Heart left ventricle (tissue), 16 donors: Measurements from ENCODE around the gene OLA1. TPM values are rescaled to one million over a fixed set of nuclear protein-coding genes. Genes with fewer than 3 reads are reported as not detected.

Experiments used
- ATAC-seq, 4 donors: fragments of 200-7000 bp; cut with Tn5 transposase; one replicate each; pipeline ENCODE4 v1.9.1; 2020 to 2022; ENCODE audit warnings: moderate library complexity in 4 of 4, mild to moderate bottlenecking in 3 of 4, moderate number of reproducible peaks in 1 of 4
- DNase-seq, 5 donors: peaks; one replicate each; pipeline ENCODE4 v3.0.0-alpha.2; 2020
- H3K27ac ChIP-seq, 12 donors: fragments of 200-600 bp; sonication (generic) in 4 of 12; one replicate each; pipeline versions ENCODE4 v1.5.0 to v1.8.0; 2016 to 2022; ENCODE audit warnings: mild to moderate bottlenecking in 2 of 12
- H3K27me3 ChIP-seq, 9 donors: fragments of 200-600 bp; sonication (generic) in 2 of 9; one replicate each; pipeline versions ENCODE4 v1.5.1 to v1.8.0; 2016 to 2022; ENCODE audit warnings: mild to moderate bottlenecking in 3 of 9
- H3K36me3 ChIP-seq, 9 donors: fragments of 200-600 bp; sonication (generic) in 2 of 9; one replicate each; pipeline versions ENCODE4 v1.5.0 to v1.8.0; 2018 to 2022; ENCODE audit warnings: mild to moderate bottlenecking in 2 of 9
- H3K4me1 ChIP-seq, 12 donors: fragments of 200-600 bp; sonication (generic) in 4 of 12; one replicate each; pipeline versions ENCODE4 v1.5.0 to v1.8.0; 2016 to 2022; ENCODE audit warnings: mild to moderate bottlenecking in 3 of 12
- H3K4me3 ChIP-seq, 12 donors: fragments of 200-600 bp; sonication (generic) in 4 of 12; one replicate each; pipeline versions ENCODE4 v1.5.0 to v1.8.0; 2017 to 2022; ENCODE audit warnings: mild to moderate bottlenecking in 9 of 12, moderate library complexity in 4 of 12
- H3K9me3 ChIP-seq, 12 donors: fragments of 200-600 bp; sonication (generic) in 4 of 12; one replicate each; pipeline versions ENCODE4 v1.5.0 to v1.8.0; 2016 to 2022; ENCODE audit warnings: mild to moderate bottlenecking in 1 of 12
- CTCF ChIP-seq, 12 donors: fragments of 200-600 bp; sonication (generic) in 4 of 12; IDR thresholded peaks; one replicate each; pipeline versions ENCODE4 v1.5.0 to v1.8.0; 2018 to 2022; ENCODE audit warnings: antibody characterized with exemption in 12 of 12, mild to moderate bottlenecking in 5 of 12
- POLR2A ChIP-seq, 2 donors: fragments of 450-650 bp; IDR thresholded peaks; one replicate each; pipeline ENCODE4 v1.6.1; 2017; ENCODE audit warnings: antibody characterized with exemption in 2 of 2, mild to moderate bottlenecking in 2 of 2, moderate library complexity in 2 of 2
- WGBS, 4 donors: extraction: QIAGEN DNeasy Blood & Tissue Kit in 2 of 4; methylation state at CpG; one replicate each; pipeline versions ENCODE4 v1.1.5 to v1.1.7; 2013 to 2018; 5-methylcytosine and 5-hydroxymethylcytosine counted together
- intact Hi-C, 10 donors: fragments of 100-400 bp; cut with DNase I; formaldehyde crosslinking; loops; one replicate each; pipeline versions ENCODE4 v1.11.1 to v1.14.2; 2022
- polyA plus RNA-seq, 2 donors: library from polyadenylated mRNA; stranded (reverse); fragments of 200-250 nt; gene quantifications; one replicate each; pipeline ENCODE4 v1.2.3, GENCODE V29; 2013
- total RNA-seq, 9 donors: library from RNA; depleted of rRNA in 2 of 9; stranded (reverse); fragments of >200 nt in 2 of 9; fragmentation: NEBNext Ultra II Directional in 3 of 9; extraction: Animal tissue kit (Norgen Biotek cat#: 25700) in 3 of 9; gene quantifications; one replicate each; pipeline versions ENCODE4 v1.1.0 to v1.2.4, GENCODE V29; 2016 to 2023
- donor health status: ischemic (EF 13 %, LVEDD 7.1; RV severe dilation, severe dysfunction).
- donor health status: healthy with polysubstance abuse.
- donor health status: DM: no; HTN: yes; CAD: no.
- donor health status: DM: no; HTN: no; CAD: no.
- donor health status: ischemic (EF 25% LVEDD 6.9; RV normal size, moderate dysfunction).
- donor health status: ischemic (EF 25% LVEDD 5.7; RV mildly dilated, moderate dysfunction).
- donor health status: healthy.
- donor health status: DM: yes; HTN: yes; CAD: no.
- donor health status: ischemic (EF 35%, LVEDD 5.7; RV mildly dilated, moderate dysfunction).
- donor health status: nonischemic (EF 11% LVEDD 7.7; RV severe dilation, severe dysfunction).
- donor health status: DM: yes; HTN: yes; CAD: no.
- donor health status: PGD.
- donor health status: ischemic (EF 29% LVEDD 5.4; RV normal size, mild dysfunction).
- donor health status: nonischemic (EF 23%, LVEDD 6.1; RV moderate dilation, normal function).

The OLA1 gene
- total and polyA plus RNA-seq, 11 donors: 41.5 to 91.7 (median 72.5) TPM

- ATAC-seq (no peak), DNase-seq (no peak)
- Histone ChIP-seq H3K27me3 (no peaks in the 10 kb centered on the region), H3K4me3 (no peak overlapping the region), H3K9me3 (no peaks in the 10 kb centered on the region), H3K27ac (no peak overlapping the region), H3K36me3 (peaks cover 0 to 66% (median 28%) of the 10 kb centered on the region in 9 donors), H3K4me1 (peaks cover 0 to 6% (median 0%) of the 10 kb centered on the region in 12 donors)
- TF ChIP-seq CTCF (IDR thresholded peaks at IDR 0.05) (no peak), POLR2A (IDR thresholded peaks at IDR 0.05) (no peak)
- intact Hi-C loops: no loop called here
- WGBS, 4 donors: 93 to 97% (median 96%) methylated on average over 7 of the region's 7 CpGs
Observed at GRCh38 chr2:174224665-174225288, 23.6 kb downstream of the OLA1 start.

GRCh38 chr2:174224125-174224524, 24.2 kb downstream of the OLA1 start:
- 77 to 99% (median 98%) methylated on average over 5 of the region's 5 CpGs for WGBS, 4 donors
- Histone ChIP-seq H3K4me3 (no peak overlapping the region), H3K9me3 (no peaks in the 10 kb centered on the region), H3K27ac (no peak overlapping the region), H3K27me3 (no peaks in the 10 kb centered on the region), H3K4me1 (peaks cover 0 to 6% (median 0%) of the 10 kb centered on the region in 12 donors), H3K36me3 (peaks cover 0 to 63% (median 28%) of the 10 kb centered on the region in 9 donors)
- no peak for TF ChIP-seq CTCF (IDR thresholded peaks at IDR 0.05)
- TF ChIP-seq POLR2A (IDR thresholded peaks at IDR 0.05): no peak
- no peak for ATAC-seq
- DNase-seq: no peak
- intact Hi-C loops: no loop called here

GRCh38 chr2:174223388-174223787, 24.9 kb downstream of the OLA1 start:
- H3K36me3 ChIP-seq: peaks cover 0 to 57% (median 24%) of the 10 kb centered on the region in 9 donors
- H3K4me3 ChIP-seq: no peak overlapping the region
- intact Hi-C loops: no loop called here
- DNase-seq (no peak), ATAC-seq (no peak)
- H3K27me3 ChIP-seq: no peaks in the 10 kb centered on the region
- H3K4me1 ChIP-seq: peaks cover 0 to 6% (median 0%) of the 10 kb centered on the region in 12 donors
- H3K9me3 ChIP-seq: no peaks in the 10 kb centered on the region
- 67 to 83% (median 77%) methylated on average over 3 of the region's 3 CpGs for WGBS, 4 donors
- no peak overlapping the region for H3K27ac ChIP-seq
- TF ChIP-seq CTCF (IDR thresholded peaks at IDR 0.05): no peak
- TF ChIP-seq POLR2A (IDR thresholded peaks at IDR 0.05): no peak

GRCh38 chr2:174222154-174222553, 26.2 kb downstream of the OLA1 start:
- H3K27me3 ChIP-seq: no peaks in the 10 kb centered on the region
- intact Hi-C loops: no loop called here
- no peak for TF ChIP-seq POLR2A (IDR thresholded peaks at IDR 0.05)
- no peak for TF ChIP-seq CTCF (IDR thresholded peaks at IDR 0.05)
- ATAC-seq (no peak), DNase-seq (no peak)
- peaks cover 0 to 45% (median 14%) of the 10 kb centered on the region in 9 donors for H3K36me3 ChIP-seq
- H3K27ac ChIP-seq: no peak overlapping the region
- 97 to 100% (median 99%) methylated on average over 1 of the region's 1 CpG for WGBS, 4 donors
- no peaks in the 10 kb centered on the region for H3K9me3 ChIP-seq
- H3K4me1 ChIP-seq: peaks cover 0 to 6% (median 0%) of the 10 kb centered on the region in 12 donors
- H3K4me3 ChIP-seq: no peak overlapping the region
